Activated CD4-positive, alpha-beta T cell treated with anti-CD3 and anti-CD28 coated beads for 36 hours (primary cell): ENCODE measurements around the gene DDHD1. TPM values are rescaled to one million over a fixed set of nuclear protein-coding genes. Genes with fewer than 3 reads are reported as not detected.
"Not testable (repeated sequence)": the region's sequence is repeated elsewhere in the genome, so short reads cannot be mapped to it uniquely, and the experiment has no call there.

ENCODE experiments used
- ATAC-seq: fragments of 200-7000 bp; cut with Tn5 transposase; one replicate; pipeline ENCODE4 v1.10.0; 2021; ENCODE audit warnings: mild to moderate bottlenecking, moderate library complexity
- CTCF ChIA-PET: fragments of 350-600 bp; sonication (Branson Sonifier 250); formaldehyde crosslinking; loops from one replicate; lab custom pipeline; 2021; ENCODE audit warnings: antibody characterized with exemption; lab: Charles Lee
- POLR2A ChIA-PET: fragments of 350-600 bp; sonication (Branson Sonifier 250); formaldehyde crosslinking; loops from one replicate; lab custom pipeline; 2021; ENCODE audit warnings: antibody characterized with exemption, inconsistent platforms; lab: Charles Lee
- DNase-seq: peaks from one replicate; pipeline ENCODE4 v3.0.0-alpha.2; 2020
- H3K27ac Mint-ChIP-seq: one replicate; pipeline ENCODE4 v1.8.0; 2021; ENCODE audit warnings: mixed read lengths
- H3K27me3 Mint-ChIP-seq: one replicate; pipeline ENCODE4 v1.8.0; 2021; ENCODE audit warnings: mixed read lengths
- H3K36me3 Mint-ChIP-seq: one replicate; pipeline ENCODE4 v1.8.0; 2021; ENCODE audit warnings: low read depth, mixed read lengths
- H3K4me1 Mint-ChIP-seq: one replicate; pipeline ENCODE4 v1.8.0; 2021; ENCODE audit warnings: mixed read lengths
- H3K4me3 Mint-ChIP-seq: one replicate; pipeline ENCODE4 v1.8.0; 2021; ENCODE audit warnings: mild to moderate bottlenecking, moderate library complexity, mixed read lengths
- H3K9me3 Mint-ChIP-seq: one replicate; pipeline ENCODE4 v1.8.0; 2021; ENCODE audit warnings: low read depth, mixed read lengths
- intact Hi-C, 2 experiments: fragments of 100-400 bp; cut with DNase I in 1 of 2; cut with micrococcal nuclease in 1 of 2; formaldehyde crosslinking; loops; one replicate each; pipeline versions ENCODE4 v1.14.2 to v1.15.1; 2022 to 2024; cut with DNase I, micrococcal nuclease
- total RNA-seq, 2 experiments: library from RNA; stranded (reverse); gene quantifications; one replicate each; pipeline ENCODE4 v1.2.3, GENCODE V29; 2021

Gene DDHD1
- total RNA-seq, result 10 to 100 TPM; 34.7 to 36.2 TPM

DNA sequence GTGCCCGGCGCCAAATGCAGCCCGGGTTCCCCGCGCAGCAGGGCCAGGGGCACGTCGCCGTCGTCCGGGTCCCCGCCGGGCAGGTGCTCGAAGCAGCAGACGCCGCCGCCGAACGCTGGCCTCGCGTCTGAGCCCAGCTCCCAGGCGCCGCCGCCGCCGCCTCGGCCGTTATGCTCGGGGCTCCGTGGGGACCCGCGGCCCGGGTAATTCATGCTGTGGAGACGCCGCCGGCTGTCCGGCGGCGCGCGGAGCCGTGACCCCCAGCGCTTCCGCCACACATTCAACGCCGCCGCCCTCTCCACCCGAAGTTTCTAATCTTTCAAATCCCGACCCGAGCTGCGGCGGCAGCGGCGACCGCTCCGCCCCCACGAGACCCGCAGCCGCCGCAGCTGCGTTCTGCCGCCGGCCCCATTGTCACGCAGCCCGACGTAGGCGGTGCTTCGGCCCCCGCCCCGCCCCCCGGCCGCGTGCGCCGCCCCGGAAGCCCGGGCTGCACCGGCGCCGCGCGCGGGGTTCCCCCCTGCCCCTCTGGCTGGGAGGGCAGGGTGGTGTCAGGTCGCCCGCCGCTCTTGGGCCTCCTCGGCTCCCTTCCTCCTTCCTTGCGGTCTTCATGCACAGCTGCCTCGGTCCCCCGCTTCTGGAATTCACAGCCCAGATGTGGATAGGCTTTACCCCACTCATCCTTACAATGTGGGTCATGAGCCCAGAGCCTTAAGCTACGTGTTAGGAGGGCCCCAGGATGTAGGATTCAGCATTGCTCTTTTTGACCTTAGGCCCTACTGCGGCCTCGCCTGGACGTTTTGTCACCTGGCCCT, at the start of gene DDHD1:
DDHD1 (minus strand) TSS at position 437 of the 815 bp plus-strand sequence; CDS start at position 212, 225 bp downstream.
- peak within 1 kb of the TSS; percentile 99 for H3K4me3 Mint-ChIP-seq
- ATAC-seq, result peak; percentile 79

DNA sequence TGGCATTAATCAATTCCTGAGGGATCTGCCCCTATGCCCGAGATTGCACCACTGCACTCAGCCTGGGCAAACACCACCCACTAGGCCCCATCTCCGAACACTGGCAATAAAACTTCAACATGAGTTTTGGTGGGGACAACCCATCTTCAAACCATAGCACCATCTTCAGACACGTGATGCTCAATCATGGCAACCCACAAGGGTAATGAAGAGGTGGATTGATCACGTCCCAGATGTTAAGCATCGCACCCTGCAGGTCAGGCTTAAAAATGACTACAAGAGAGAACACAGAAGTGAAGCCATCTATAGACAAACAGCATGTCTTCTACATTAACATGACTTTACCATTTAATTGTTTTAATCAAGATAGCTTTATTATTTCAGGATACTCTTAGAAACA, 42.8 kb upstream of the DDHD1 start:
- H3K27ac Mint-ChIP-seq, result no peak overlapping the region
- H3K36me3 Mint-ChIP-seq, result peaks cover 4% of the 10 kb centered on the region
- H3K4me1 Mint-ChIP-seq, result peaks cover 24% of the 10 kb centered on the region
- no peak overlapping the region for H3K4me3 Mint-ChIP-seq
- DNase-seq, result no peak
- peaks cover 2% of the 10 kb centered on the region for H3K27me3 Mint-ChIP-seq
- intact Hi-C loops, result loop anchor here in 1 of 2 experiments (10.0 kb wide), 1 partner anchor 281 kb away; no protein-coding TSS in a partner anchor
- ChIA-PET POLR2A (no interaction called here), CTCF (no interaction called here)
- H3K9me3 Mint-ChIP-seq, result peaks cover 3% of the 10 kb centered on the region
- no peak for ATAC-seq

More for the DNA sequence above, at the start of gene DDHD1:
- DNase-seq, result peak; percentile 90
- Mint-ChIP-seq H3K36me3 (peaks cover 25% of the 10 kb centered on the region), H3K9me3 (no peaks in the 10 kb centered on the region), H3K4me1 (peaks cover 34% of the 10 kb centered on the region), H3K27ac (peak within 1 kb of the TSS; percentile 99), H3K27me3 (no peaks in the 10 kb centered on the region)
- POLR2A ChIA-PET, result interaction anchor here (0.6 to 2.9 kb wide), 5 partner anchors 9 to 65 kb away, joined by 3 to 24 read pairs (median 6); no protein-coding TSS in a partner anchor
- CTCF ChIA-PET, result interaction anchor here (1.5 to 5.6 kb wide), 5 partner anchors 26 to 50 kb away, joined by 3 to 42 read pairs (median 5); no protein-coding TSS in a partner anchor
- intact Hi-C loops, result loop anchor here (1.0 to 10.0 kb wide), 11 partner anchors 27 to 1288 kb away; partner anchors contain the start of genes GNPNAT1 (in 2 of the 2), PSMC6 (in 2 of the 2), CNIH1 (in 1 of the 2) and GPR137C (in 1 of the 2)

- Mint-ChIP-seq H3K27me3 (peaks cover 2% of the 10 kb centered on the region), H3K4me1 (peaks cover 28% of the 10 kb centered on the region), H3K36me3 (peaks cover 2% of the 10 kb centered on the region), H3K4me3 (no peak overlapping the region), H3K27ac (no peak overlapping the region), H3K9me3 (no peaks in the 10 kb centered on the region)
- POLR2A ChIA-PET, result no interaction called here
- intact Hi-C loops, result loop anchor here in 1 of 2 experiments (10.0 kb wide), 1 partner anchor 278 kb away; no protein-coding TSS in a partner anchor
- ATAC-seq (no peak), DNase-seq (no peak)
- CTCF ChIA-PET, result interaction anchor here (0.9 to 1.7 kb wide), 5 partner anchors 10 to 103 kb away, joined by 3 to 5 read pairs (median 3); no protein-coding TSS in a partner anchor
Observed at GRCh38 chr14:53193193-53193592, 40.1 kb upstream of the DDHD1 start.

- POLR2A ChIA-PET, result interaction anchor here (1.5 to 2.4 kb wide), 2 partner anchors 40 to 83 kb away, joined by 13 to 21 read pairs; partner anchors contain the start of gene DDHD1
- no peak overlapping the region for H3K27ac Mint-ChIP-seq
- H3K36me3 Mint-ChIP-seq, result no peaks in the 10 kb centered on the region
- peaks cover 28% of the 10 kb centered on the region for H3K4me1 Mint-ChIP-seq
- CTCF ChIA-PET, result interaction anchor here (0.7 to 1.5 kb wide), 6 partner anchors 34 to 104 kb away, joined by 3 to 5 read pairs (median 4); no protein-coding TSS in a partner anchor
- H3K27me3 Mint-ChIP-seq, result no peaks in the 10 kb centered on the region
- ATAC-seq (no peak), DNase-seq (no peak)
- intact Hi-C loops, result loop anchor here in 1 of 2 experiments (10.0 kb wide), 1 partner anchor 277 kb away; no protein-coding TSS in a partner anchor
- H3K9me3 Mint-ChIP-seq, result no peaks in the 10 kb centered on the region
- no peak overlapping the region for H3K4me3 Mint-ChIP-seq
Observed at GRCh38 chr14:53192052-53192760, 39.1 kb upstream of the DDHD1 start.

DNA sequence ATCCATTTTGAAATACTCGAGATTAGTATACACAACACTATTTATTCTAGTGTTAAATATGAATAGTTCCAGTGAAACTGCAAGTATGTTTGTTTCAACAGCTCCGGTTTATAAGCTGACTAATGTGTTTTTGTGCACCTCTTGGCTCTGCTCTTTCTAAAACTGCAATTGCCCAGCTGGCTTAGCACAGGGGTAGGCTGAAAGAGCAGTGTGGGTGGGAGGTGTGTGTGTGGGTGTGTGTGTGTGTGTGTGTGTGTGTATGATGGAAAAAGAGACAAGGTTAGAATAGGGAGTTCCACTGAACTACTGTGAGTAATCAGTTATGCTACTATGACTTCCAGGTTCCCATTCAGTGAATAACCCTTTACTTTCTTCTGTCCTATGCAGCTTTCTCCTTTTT, 37.8 kb upstream of the DDHD1 start:
- intact Hi-C loops, result loop anchor here (1.0 to 10.0 kb wide), 5 partner anchors 10 to 276 kb away; partner anchors contain the start of gene DDHD1 (in 2 of the 2)

DNA sequence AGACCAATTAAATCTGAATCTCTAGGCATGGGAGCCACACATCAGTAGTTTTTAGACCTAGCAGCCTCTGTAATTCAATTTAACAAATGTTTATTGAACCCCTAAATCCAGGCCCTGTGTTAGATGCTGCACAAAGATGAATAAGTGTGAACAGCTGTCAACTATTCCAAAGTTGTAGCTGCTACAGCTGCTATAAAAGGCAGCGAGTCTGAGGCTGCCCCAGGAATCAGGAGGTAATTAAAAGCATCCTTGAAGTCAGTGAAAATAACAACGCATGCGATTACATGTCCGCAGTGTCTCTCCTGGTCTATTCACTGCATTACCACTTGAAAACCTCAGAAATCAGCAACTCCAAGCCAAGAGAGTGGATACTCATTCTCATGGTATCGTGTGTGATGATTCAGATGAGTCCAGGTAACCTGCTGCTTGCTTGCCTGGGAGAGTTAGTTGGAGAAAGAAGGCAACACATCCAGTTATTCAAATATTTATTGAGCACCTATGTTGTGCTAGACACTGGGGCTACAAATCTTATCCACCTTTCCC, 34.9 kb upstream of the DDHD1 start:
- H3K9me3 Mint-ChIP-seq, result no peaks in the 10 kb centered on the region
- peaks cover 32% of the 10 kb centered on the region for H3K4me1 Mint-ChIP-seq
- H3K27ac Mint-ChIP-seq, result no peak overlapping the region
- peaks cover 2% of the 10 kb centered on the region for H3K27me3 Mint-ChIP-seq
- intact Hi-C loops, result no loop called here
- H3K4me3 Mint-ChIP-seq, result no peak overlapping the region
- POLR2A ChIA-PET, result no interaction called here
- CTCF ChIA-PET, result no interaction called here
- no peak for ATAC-seq
- no peak for DNase-seq
- H3K36me3 Mint-ChIP-seq, result peaks cover 2% of the 10 kb centered on the region

More for the DNA sequence above, 37.8 kb upstream of the DDHD1 start:
- DNase-seq (peak; percentile 83), ATAC-seq (peak; percentile 96)
- Mint-ChIP-seq H3K27ac (peak overlapping the region; percentile 74), H3K4me1 (peaks cover 28% of the 10 kb centered on the region), H3K27me3 (peaks cover 2% of the 10 kb centered on the region), H3K4me3 (peak overlapping the region; percentile 30), H3K9me3 (no peaks in the 10 kb centered on the region), H3K36me3 (peaks cover 2% of the 10 kb centered on the region)
- CTCF ChIA-PET, result interaction anchor here (0.7 to 1.5 kb wide), 7 partner anchors 10 to 105 kb away, joined by 3 to 5 read pairs (median 5); partner anchors contain the start of gene DDHD1
- POLR2A ChIA-PET, result interaction anchor here (0.6 to 2.4 kb wide), 5 partner anchors 23 to 450 kb away, joined by 3 to 21 read pairs (median 4); partner anchors contain the start of gene DDHD1

GRCh38 chr14:53186532-53186931, 33.4 kb upstream of the DDHD1 start:
- ChIA-PET POLR2A (no interaction called here), CTCF (interaction anchor here (0.7 to 1.1 kb wide), 3 partner anchors 109 to 518 kb away, joined by 3 to 8 read pairs (median 3); no protein-coding TSS in a partner anchor)
- Mint-ChIP-seq H3K27ac (no peak overlapping the region), H3K36me3 (peaks cover 2% of the 10 kb centered on the region), H3K4me3 (no peak overlapping the region), H3K27me3 (peaks cover 2% of the 10 kb centered on the region), H3K4me1 (peaks cover 29% of the 10 kb centered on the region), H3K9me3 (no peaks in the 10 kb centered on the region)
- intact Hi-C loops, result no loop called here
- no peak for ATAC-seq
- DNase-seq, result no peak

DNA sequence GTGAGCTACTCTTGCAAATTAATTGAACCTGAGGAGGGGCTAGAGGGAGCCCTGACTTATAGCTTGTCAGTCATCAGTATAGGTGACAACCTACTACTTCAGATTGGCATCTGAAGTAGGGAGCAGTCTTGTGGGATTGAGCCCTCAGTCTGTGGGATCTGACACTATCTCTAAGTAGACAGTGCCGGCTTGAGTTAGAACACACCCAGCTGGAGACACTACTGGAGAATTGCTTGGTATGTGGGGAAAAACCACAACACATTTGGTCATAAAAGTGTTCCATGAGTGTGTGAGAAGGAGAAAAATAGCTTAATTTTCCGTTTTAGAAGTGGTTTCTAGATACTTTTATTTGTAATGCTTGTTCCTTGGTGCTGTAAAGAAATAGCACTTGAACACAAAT, 30.5 kb upstream of the DDHD1 start:
- Mint-ChIP-seq H3K4me3 (no peak overlapping the region), H3K9me3 (no peaks in the 10 kb centered on the region), H3K4me1 (peaks cover 37% of the 10 kb centered on the region), H3K36me3 (peaks cover 2% of the 10 kb centered on the region), H3K27me3 (peaks cover 2% of the 10 kb centered on the region), H3K27ac (no peak overlapping the region)
- CTCF ChIA-PET, result no interaction called here
- DNase-seq (no peak), ATAC-seq (no peak)
- POLR2A ChIA-PET, result interaction anchor here (0.6 kb wide), 2 partner anchors 187 to 383 kb away, joined by 3 read pairs; no protein-coding TSS in a partner anchor
- intact Hi-C loops, result no loop called here

- no peak overlapping the region for H3K4me3 Mint-ChIP-seq
- POLR2A ChIA-PET, result interaction anchor here (0.6 kb wide), 2 partner anchors 187 to 383 kb away, joined by 3 read pairs; no protein-coding TSS in a partner anchor
- H3K9me3 Mint-ChIP-seq, result no peaks in the 10 kb centered on the region
- H3K4me1 Mint-ChIP-seq, result peaks cover 39% of the 10 kb centered on the region
- CTCF ChIA-PET, result no interaction called here
- intact Hi-C loops, result no loop called here
- peaks cover 2% of the 10 kb centered on the region for H3K27me3 Mint-ChIP-seq
- peaks cover 2% of the 10 kb centered on the region for H3K36me3 Mint-ChIP-seq
- ATAC-seq (no peak), DNase-seq (no peak)
- no peak overlapping the region for H3K27ac Mint-ChIP-seq
Observed at GRCh38 chr14:53183056-53183455, 29.9 kb upstream of the DDHD1 start.

- CTCF ChIA-PET, result interaction anchor here (1.2 kb wide), 1 partner anchor 9 kb away, joined by 5 read pairs; no protein-coding TSS in a partner anchor
- H3K36me3 Mint-ChIP-seq, H3K9me3 Mint-ChIP-seq, POLR2A ChIA-PET, H3K27me3 Mint-ChIP-seq, H3K4me3 Mint-ChIP-seq: not testable (repeated sequence)
- DNase-seq (peak; percentile 60), ATAC-seq (peak; percentile 24)
- Mint-ChIP-seq H3K4me1 (peaks cover 39% of the 10 kb centered on the region), H3K27ac (peak overlapping the region; percentile 70)
- intact Hi-C loops, result loop anchor here (1.0 to 2.0 kb wide), 3 partner anchors 10 to 73 kb away; no protein-coding TSS in a partner anchor
Observed at GRCh38 chr14:53181463-53182081, 28.4 kb upstream of the DDHD1 start.
